A549 (cell line): ENCODE data around the gene ZNF91.

Experiments used
- CHD4 ChIP-seq: fragments of 200-600 bp; sonication (generic); IDR thresholded peaks from 2 replicates; pipeline ENCODE4 v1.6.1; 2016; ENCODE audit warnings: antibody characterized with exemption, mild to moderate bottlenecking, borderline replicate concordance
- SMC3 ChIP-seq: fragments of >200 bp; sonication (Bioruptor Twin); formaldehyde crosslinking; IDR thresholded peaks from 3 replicates; pipeline ENCODE4 v1.6.1; 2018; ENCODE audit warnings: inconsistent platforms

DNA sequence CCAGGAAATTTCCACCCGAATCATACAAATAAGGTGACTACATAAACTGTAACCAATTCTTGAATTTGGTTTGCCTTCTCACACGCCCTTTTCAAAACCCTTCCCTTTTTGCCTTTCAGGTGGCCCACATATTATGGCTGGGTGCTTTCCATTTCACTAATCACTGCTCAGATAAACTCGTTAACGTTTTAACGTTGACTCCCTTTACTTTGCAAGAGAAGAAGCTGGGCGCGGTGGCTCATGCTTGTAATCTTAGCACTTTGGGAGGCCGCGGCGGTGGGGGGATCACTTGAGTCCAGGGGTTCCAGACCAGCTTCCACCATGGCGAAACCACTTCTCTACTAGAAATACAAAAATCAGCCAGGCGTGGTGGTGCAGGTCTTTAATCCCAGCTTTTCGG lies 19.8 kb upstream of the ZNF91 start:
- TF ChIP-seq CHD4: no peak
- no peak for TF ChIP-seq SMC3
